ENCODE measurements around the gene MAN2B1. TPM values are rescaled to one million over a fixed set of nuclear protein-coding genes. Genes with fewer than 3 reads are reported as not detected.

The MAN2B1 gene
- total and polyA plus RNA-seq, 9 donors = 17.8 to 63.7 (median 35.0) TPM

- 92 to 94% (median 94%) methylated on average over 12 of the region's 12 CpGs for WGBS, 3 donors
- Histone ChIP-seq H3K9me3 (no peaks in the 10 kb centered on the region), H3K27ac (no peak overlapping the region), H3K4me3 (no peak overlapping the region), H3K36me3 (no peaks in the 10 kb centered on the region), H3K4me1 (ENCODE audit: insufficient read depth) (peaks cover 3% of the 10 kb centered on the region), H3K27me3 (no peaks in the 10 kb centered on the region)
- intact Hi-C loops (cut with DNase I) = loop anchor here in 1 of 4 donors (10.0 kb wide), 1 partner anchor 96 kb away; no protein-coding TSS in a partner anchor
- no peak for DNase-seq
- TF ChIP-seq POLR2A (IDR thresholded peaks at IDR 0.05) (no peak), CTCF (IDR thresholded peaks at IDR 0.05) (no peak), EP300 (IDR thresholded peaks at IDR 0.05) (no peak)
These were observed 5.6 kb downstream of the MAN2B1 start for GRCh38 chr19:12660980-12661379.

- Histone ChIP-seq H3K4me3 (no peak overlapping the region), H3K27ac (no peak overlapping the region), H3K4me1 (ENCODE audit: insufficient read depth) (no peaks in the 10 kb centered on the region), H3K27me3 (no peaks in the 10 kb centered on the region), H3K9me3 (no peaks in the 10 kb centered on the region), H3K36me3 (no peaks in the 10 kb centered on the region)
- intact Hi-C loops (cut with DNase I) = no loop called here
- no peak for DNase-seq
- WGBS, 3 donors = 94 to 95% (median 94%) methylated on average over 21 to 22 of the region's 22 CpGs
- TF ChIP-seq POLR2A (IDR thresholded peaks at IDR 0.05) (no peak), EP300 (IDR thresholded peaks at IDR 0.05) (no peak), CTCF (IDR thresholded peaks at IDR 0.05) (no peak)
These were observed 8.6 kb downstream of the MAN2B1 start for GRCh38 chr19:12657966-12658365.

- WGBS, 3 donors = 54 to 64% (median 57%) methylated on average over 50 of the region's 50 CpGs
- TF ChIP-seq EP300 (IDR thresholded peaks at IDR 0.05) (no peak), POLR2A (IDR thresholded peaks at IDR 0.05) (no peak), CTCF (IDR thresholded peaks at IDR 0.05) (no peak)
- intact Hi-C loops (cut with DNase I) = no loop called here
- H3K27me3 ChIP-seq = no peaks in the 10 kb centered on the region
- no peak overlapping the region for H3K4me3 ChIP-seq
- no peak for DNase-seq
- no peak overlapping the region for H3K27ac ChIP-seq
- no peaks in the 10 kb centered on the region for H3K4me1 ChIP-seq (ENCODE audit: insufficient read depth)
- H3K36me3 ChIP-seq = no peaks in the 10 kb centered on the region
- H3K9me3 ChIP-seq = no peaks in the 10 kb centered on the region
These were observed 9.5 kb downstream of the MAN2B1 start for GRCh38 chr19:12656899-12657571.

DNA sequence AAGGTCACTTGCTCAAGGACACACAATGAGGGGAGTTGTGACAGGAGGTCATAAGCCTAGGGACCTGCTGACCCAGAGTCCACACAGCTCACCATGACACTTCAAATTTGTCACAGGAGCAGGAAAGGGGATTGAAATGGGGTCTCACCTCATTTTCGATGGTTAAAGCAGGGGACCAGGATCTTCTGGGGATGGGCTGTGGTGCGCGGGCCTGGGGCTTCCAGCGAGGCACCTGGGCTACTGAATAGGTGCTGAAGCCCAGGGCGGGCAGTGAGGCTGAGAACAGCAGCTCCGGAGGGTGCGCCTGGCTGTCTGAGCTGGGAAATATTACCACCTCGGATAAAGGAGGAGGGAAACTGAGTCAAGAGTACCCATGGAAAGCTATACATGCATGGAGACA lies 11.0 kb downstream of the MAN2B1 start:
- intact Hi-C loops (cut with DNase I) = no loop called here
- Histone ChIP-seq H3K36me3 (no peaks in the 10 kb centered on the region), H3K9me3 (no peaks in the 10 kb centered on the region), H3K4me1 (ENCODE audit: insufficient read depth) (no peaks in the 10 kb centered on the region), H3K27me3 (no peaks in the 10 kb centered on the region), H3K4me3 (no peak overlapping the region), H3K27ac (no peak overlapping the region)
- WGBS, 3 donors = 88 to 96% (median 93%) methylated on average over 8 of the region's 8 CpGs
- no peak for TF ChIP-seq EP300 (IDR thresholded peaks at IDR 0.05)
- DNase-seq = no peak

DNA sequence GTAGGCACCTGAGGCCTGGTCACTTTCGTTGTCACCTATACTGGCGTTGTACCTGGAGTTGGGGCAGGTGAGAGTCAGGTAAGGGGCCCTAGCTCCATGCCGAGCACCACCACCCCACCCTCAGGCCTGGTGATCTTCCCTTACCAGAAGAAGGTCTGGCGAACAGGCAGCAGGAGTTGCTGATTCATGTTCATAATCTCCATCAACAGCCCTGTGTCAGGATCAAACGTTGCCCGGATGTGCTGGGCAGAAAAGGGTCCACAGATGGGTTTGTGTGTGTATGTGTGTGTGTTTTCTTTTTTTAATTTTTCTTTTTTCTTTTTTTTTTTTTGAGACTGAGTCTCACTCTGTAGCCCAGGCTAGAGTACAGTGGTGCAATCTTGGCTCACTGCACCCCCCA lies 14.3 kb downstream of the MAN2B1 start:
- H3K27me3 ChIP-seq = no peaks in the 10 kb centered on the region
- no peaks in the 10 kb centered on the region for H3K36me3 ChIP-seq
- DNase-seq = no peak
- TF ChIP-seq CTCF (IDR thresholded peaks at IDR 0.05) = no peak
- no peak for TF ChIP-seq EP300 (IDR thresholded peaks at IDR 0.05)
- no peak for TF ChIP-seq POLR2A (IDR thresholded peaks at IDR 0.05)
- no peaks in the 10 kb centered on the region for H3K9me3 ChIP-seq
- WGBS, 3 donors = 91 to 94% (median 91%) methylated on average over 6 of the region's 6 CpGs
- intact Hi-C loops (cut with DNase I) = no loop called here
- H3K4me1 ChIP-seq (ENCODE audit: insufficient read depth) = peaks cover 12% of the 10 kb centered on the region
- H3K27ac ChIP-seq = no peak overlapping the region
- no peak overlapping the region for H3K4me3 ChIP-seq
